ENCODE measurements around the gene CCDC184. TPM values are rescaled to one million over a fixed set of nuclear protein-coding genes. Genes with fewer than 3 reads are reported as not detected.

The CCDC184 gene
- total RNA-seq, 1 donor from 2014 or later: 0.18 TPM

- H3K4me1 Mint-ChIP-seq: peaks cover under 1% of the 10 kb centered on the region
- no peak for TF ChIP-seq CTCF (IDR thresholded peaks at IDR 0.05)
- H3K4me3 Mint-ChIP-seq: no peak overlapping the region
- no peaks in the 10 kb centered on the region for H3K9me3 Mint-ChIP-seq
- no peak overlapping the region for H3K27ac Mint-ChIP-seq
- ChIA-PET CTCF (no interaction called here), POLR2A (no interaction called here)
- DNase-seq (no peak), ATAC-seq (ENCODE audit: low read depth) (no peak)
- intact Hi-C loops (cut with micrococcal nuclease): no loop called here
- H3K36me3 Mint-ChIP-seq (ENCODE audit: low read depth): no peaks in the 10 kb centered on the region
- H3K27me3 Mint-ChIP-seq: peaks cover 30% of the 10 kb centered on the region
These were observed 7.7 kb downstream of the CCDC184 start for GRCh38 chr12:48191096-48191495.

- ATAC-seq (ENCODE audit: low read depth) (no peak), DNase-seq (no peak)
- Mint-ChIP-seq H3K9me3 (no peaks in the 10 kb centered on the region), H3K36me3 (ENCODE audit: low read depth) (no peaks in the 10 kb centered on the region), H3K4me1 (peaks cover 1% of the 10 kb centered on the region), H3K27ac (no peak overlapping the region), H3K4me3 (no peak overlapping the region), H3K27me3 (peaks cover 26% of the 10 kb centered on the region)
- intact Hi-C loops (cut with micrococcal nuclease): no loop called here
- POLR2A ChIA-PET: no interaction called here
- no peak for TF ChIP-seq CTCF (IDR thresholded peaks at IDR 0.05)
- CTCF ChIA-PET: interaction anchor here (0.9 kb wide), 1 partner anchor 33 kb away, joined by 4 read pairs; no protein-coding TSS in a partner anchor
These were observed 9.4 kb downstream of the CCDC184 start for GRCh38 chr12:48192861-48193260.

- POLR2A ChIA-PET: no interaction called here
- ATAC-seq (ENCODE audit: low read depth) (no peak), DNase-seq (no peak)
- H3K4me1 Mint-ChIP-seq: peaks cover 6% of the 10 kb centered on the region
- CTCF ChIA-PET: no interaction called here
- peaks cover 26% of the 10 kb centered on the region for H3K27me3 Mint-ChIP-seq
- H3K9me3 Mint-ChIP-seq: no peaks in the 10 kb centered on the region
- TF ChIP-seq CTCF (IDR thresholded peaks at IDR 0.05): no peak
- peaks cover 4% of the 10 kb centered on the region for H3K36me3 Mint-ChIP-seq (ENCODE audit: low read depth)
- intact Hi-C loops (cut with micrococcal nuclease): no loop called here
- no peak overlapping the region for H3K4me3 Mint-ChIP-seq
- H3K27ac Mint-ChIP-seq: no peak overlapping the region
These were observed 10.2 kb downstream of the CCDC184 start for GRCh38 chr12:48193623-48194022.

GRCh38 chr12:48194799-48195201 lies 11.4 kb downstream of the CCDC184 start:
- no peak for ATAC-seq (ENCODE audit: low read depth)
- Mint-ChIP-seq H3K9me3 (no peaks in the 10 kb centered on the region), H3K4me1 (peaks cover 17% of the 10 kb centered on the region), H3K27me3 (peaks cover 23% of the 10 kb centered on the region), H3K4me3 (no peak overlapping the region), H3K27ac (no peak overlapping the region), H3K36me3 (ENCODE audit: low read depth) (peaks cover 4% of the 10 kb centered on the region)
- ChIA-PET POLR2A (interaction anchor here (0.7 kb wide), 1 partner anchor 15 kb away, joined by 3 read pairs; no protein-coding TSS in a partner anchor), CTCF (interaction anchor here (1.4 kb wide), 1 partner anchor 12 kb away, joined by 3 read pairs; no protein-coding TSS in a partner anchor)
- TF ChIP-seq CTCF (IDR thresholded peaks at IDR 0.05): no peak
- no peak for DNase-seq
- intact Hi-C loops (cut with micrococcal nuclease): no loop called here

- Mint-ChIP-seq H3K9me3 (no peaks in the 10 kb centered on the region), H3K27ac (peak overlapping the region; percentile 99), H3K27me3 (peaks cover 18% of the 10 kb centered on the region), H3K4me3 (peak overlapping the region; percentile 96), H3K36me3 (ENCODE audit: low read depth) (peaks cover 6% of the 10 kb centered on the region), H3K4me1 (peaks cover 26% of the 10 kb centered on the region)
- ChIA-PET POLR2A (interaction anchor here (0.6 to 4.1 kb wide), 8 partner anchors 13 to 485 kb away, joined by 3 to 32 read pairs (median 7); partner anchors contain the start of genes ASB8, CCDC184, KANSL2 and PFKM), CTCF (interaction anchor here (0.6 to 2.3 kb wide), 6 partner anchors 9 to 965 kb away, joined by 3 to 21 read pairs (median 6); partner anchors contain the start of genes ASB8 and CCDC184)
- peak; percentile 25 for ATAC-seq (ENCODE audit: low read depth)
- intact Hi-C loops (cut with micrococcal nuclease): no loop called here
- DNase-seq: no peak
- TF ChIP-seq CTCF (IDR thresholded peaks at IDR 0.05): no peak
These were observed 14.1 kb downstream of the CCDC184 start for GRCh38 chr12:48197549-48197970.

Measured in activated B cell treated with CpG ODN at 0.5 μM for 24 hours (primary cell).